Nephron (organoid): ENCODE data around the gene BCKDK.
"Not testable (repeated sequence)": the region's sequence is repeated elsewhere in the genome, so short reads cannot be mapped to it uniquely, and the experiment has no call there.

Experiments used
- H3K27ac Mint-ChIP-seq, 3 experiments: 2 replicates each; pipeline ENCODE4 v1.8.0; 2020; ENCODE audit warnings: mixed read lengths in 3 of 3, mild to moderate bottlenecking in 2 of 3, moderate library complexity in 1 of 3
- H3K27me3 Mint-ChIP-seq: 2 replicates; pipeline ENCODE4 v1.8.0; 2021; ENCODE audit warnings: low read depth, mild to moderate bottlenecking, moderate library complexity, mixed read lengths
- H3K36me3 Mint-ChIP-seq: 2 replicates; pipeline ENCODE4 v1.8.0; 2020; ENCODE audit warnings: low read depth, mixed read lengths
- H3K4me1 Mint-ChIP-seq: 2 replicates; pipeline ENCODE4 v1.8.0; 2020; ENCODE audit warnings: mixed read lengths
- H3K4me3 Mint-ChIP-seq, 3 experiments: 2 replicates each; pipeline ENCODE4 v1.8.0; 2020; ENCODE audit warnings: mild to moderate bottlenecking in 3 of 3, mixed read lengths in 3 of 3, moderate library complexity in 2 of 3
- H3K9me3 Mint-ChIP-seq: 2 replicates; pipeline ENCODE4 v1.8.0; 2020; ENCODE audit warnings: mixed read lengths
- TF ChIP-seq, protein P1 (sequence below), 3 experiments: fragments of 200-600 bp; sonication (generic); IDR thresholded peaks; one replicate each; pipeline ENCODE4 v1.5.0; 2021; ENCODE audit warnings: antibody characterized with exemption in 3 of 3; ENCODE audit not compliant: unreplicated experiment in 3 of 3

Gene BCKDK

GRCh38 chr16:31149332-31149731 is 41.1 kb downstream of the BCKDK start:
- Mint-ChIP-seq H3K4me3 (no peak overlapping the region), H3K4me1 (no peaks in the 10 kb centered on the region), H3K9me3 (no peaks in the 10 kb centered on the region), H3K27ac (no peak overlapping the region), H3K36me3 (no peaks in the 10 kb centered on the region), H3K27me3 (peaks cover 46% of the 10 kb centered on the region)
- TF ChIP-seq, protein P1, sequence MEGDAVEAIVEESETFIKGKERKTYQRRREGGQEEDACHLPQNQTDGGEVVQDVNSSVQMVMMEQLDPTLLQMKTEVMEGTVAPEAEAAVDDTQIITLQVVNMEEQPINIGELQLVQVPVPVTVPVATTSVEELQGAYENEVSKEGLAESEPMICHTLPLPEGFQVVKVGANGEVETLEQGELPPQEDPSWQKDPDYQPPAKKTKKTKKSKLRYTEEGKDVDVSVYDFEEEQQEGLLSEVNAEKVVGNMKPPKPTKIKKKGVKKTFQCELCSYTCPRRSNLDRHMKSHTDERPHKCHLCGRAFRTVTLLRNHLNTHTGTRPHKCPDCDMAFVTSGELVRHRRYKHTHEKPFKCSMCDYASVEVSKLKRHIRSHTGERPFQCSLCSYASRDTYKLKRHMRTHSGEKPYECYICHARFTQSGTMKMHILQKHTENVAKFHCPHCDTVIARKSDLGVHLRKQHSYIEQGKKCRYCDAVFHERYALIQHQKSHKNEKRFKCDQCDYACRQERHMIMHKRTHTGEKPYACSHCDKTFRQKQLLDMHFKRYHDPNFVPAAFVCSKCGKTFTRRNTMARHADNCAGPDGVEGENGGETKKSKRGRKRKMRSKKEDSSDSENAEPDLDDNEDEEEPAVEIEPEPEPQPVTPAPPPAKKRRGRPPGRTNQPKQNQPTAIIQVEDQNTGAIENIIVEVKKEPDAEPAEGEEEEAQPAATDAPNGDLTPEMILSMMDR (IDR thresholded peaks at IDR 0.05; ENCODE audit: unreplicated experiment in 3 of 3), result no peak

DNA sequence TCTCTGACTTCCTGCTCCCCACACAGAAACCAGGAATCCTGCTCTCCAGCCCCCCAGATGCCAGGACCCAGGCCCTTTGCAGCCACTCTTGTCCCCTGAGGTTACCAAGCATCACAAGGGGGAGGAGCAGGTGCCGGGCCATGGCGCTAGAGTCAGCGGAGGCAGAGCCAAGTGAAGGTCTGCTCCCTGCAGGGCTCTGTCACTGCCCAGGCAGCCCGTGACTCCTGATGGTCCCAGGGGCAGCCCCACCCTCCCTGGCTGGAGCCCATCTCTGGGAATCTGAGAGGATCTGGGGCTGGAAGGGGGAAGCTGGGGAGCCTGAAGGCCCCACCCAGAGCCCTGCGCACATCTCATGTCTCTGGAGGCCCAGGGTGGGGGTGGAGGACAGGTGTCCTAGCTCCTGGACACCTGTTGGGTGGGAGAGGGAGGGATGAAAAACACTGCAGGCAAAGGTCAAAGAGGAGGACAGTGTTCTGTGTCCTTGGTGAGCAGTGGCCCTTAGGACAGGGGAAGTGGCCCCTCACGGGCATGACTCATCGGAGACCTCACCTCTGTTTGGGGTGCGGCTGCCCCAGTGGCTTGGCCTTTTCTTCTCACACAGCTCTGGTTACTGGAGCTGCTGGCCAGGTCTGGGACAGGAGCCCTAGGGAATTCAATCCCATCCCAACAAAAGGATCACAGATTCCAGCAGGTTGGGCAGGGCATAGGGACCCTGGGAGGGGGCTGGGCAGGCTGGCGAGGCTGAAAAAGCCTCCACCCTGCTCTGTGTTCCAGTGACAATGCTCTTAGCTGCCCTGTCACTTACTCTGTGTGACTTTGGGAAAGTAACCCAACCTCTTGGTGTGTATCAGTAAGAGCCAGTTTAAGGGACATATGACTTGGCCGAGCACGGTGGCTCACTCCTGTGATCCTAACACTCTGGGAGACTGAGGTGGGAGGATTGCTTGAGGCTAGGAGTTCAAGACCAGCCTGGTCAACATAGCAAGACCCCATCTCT is 42.0 kb downstream of the BCKDK start, which contains the start of gene PRSS36:
TSS of gene PRSS36 (minus strand) at position 173 of the 997 bp plus-strand sequence. CDS start at position 142, 31 bp downstream.
- H3K9me3 Mint-ChIP-seq, result no peaks in the 10 kb centered on the region
- H3K27ac Mint-ChIP-seq, result no peak within 1 kb of the TSS

GRCh38 chr16:31150976-31151375 is 42.8 kb downstream of the BCKDK start:
- H3K9me3 Mint-ChIP-seq, H3K4me1 Mint-ChIP-seq, H3K27ac Mint-ChIP-seq, H3K36me3 Mint-ChIP-seq, H3K4me3 Mint-ChIP-seq: not testable (repeated sequence)
- peaks cover 57% of the 10 kb centered on the region for H3K27me3 Mint-ChIP-seq

More for the DNA sequence above, 42.0 kb downstream of the BCKDK start, which contains the start of gene PRSS36:
- Mint-ChIP-seq H3K4me1 (no peaks in the 10 kb centered on the region), H3K36me3 (no peaks in the 10 kb centered on the region), H3K4me3 (no peak within 1 kb of the TSS), H3K27me3 (peaks cover 54% of the 10 kb centered on the region)
- TF ChIP-seq, protein P1 (IDR thresholded peaks at IDR 0.05; ENCODE audit: unreplicated experiment in 3 of 3), result no peak

DNA sequence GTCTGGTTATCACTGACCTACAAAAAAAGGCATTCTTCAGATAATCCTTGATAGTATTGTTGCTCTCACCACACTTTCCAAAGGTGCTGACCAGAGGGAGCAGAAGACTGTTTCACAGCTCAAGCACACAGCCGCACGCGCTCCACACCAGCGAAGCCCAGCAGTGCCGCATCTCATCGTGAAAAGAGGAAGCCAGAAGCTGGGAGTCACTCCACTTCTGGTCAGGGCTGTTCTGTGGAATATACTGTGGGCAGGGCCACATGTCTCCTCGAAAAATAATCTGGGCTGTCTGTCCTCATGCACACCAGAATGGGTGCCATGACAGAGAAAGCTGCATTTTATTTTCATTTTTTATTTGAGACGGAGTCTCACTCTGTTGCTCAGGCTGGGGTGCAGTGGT is 49.0 kb downstream of the BCKDK start:
- no peak overlapping the region for H3K4me3 Mint-ChIP-seq
- no peak overlapping the region for H3K27ac Mint-ChIP-seq
- TF ChIP-seq, protein P1 (IDR thresholded peaks at IDR 0.05; ENCODE audit: unreplicated experiment in 3 of 3), result no peak
- H3K36me3 Mint-ChIP-seq, result no peaks in the 10 kb centered on the region
- no peaks in the 10 kb centered on the region for H3K9me3 Mint-ChIP-seq
- peaks cover 33% of the 10 kb centered on the region for H3K27me3 Mint-ChIP-seq
- no peaks in the 10 kb centered on the region for H3K4me1 Mint-ChIP-seq
